CD4-positive, alpha-beta T cell (primary cell): ENCODE measurements around the gene TCF4. TPM values are rescaled to one million over a fixed set of nuclear protein-coding genes. Genes with fewer than 3 reads are reported as not detected.

Experiments used
- ATAC-seq: fragments of 200-7000 bp; cut with Tn5 transposase; one replicate; pipeline ENCODE4 v1.10.0; 2022; ENCODE audit warnings: mild to moderate bottlenecking; ENCODE audit not compliant: poor library complexity
- CTCF ChIA-PET: fragments of 350-600 bp; sonication (Branson Sonifier 250); formaldehyde crosslinking; loops from one replicate; lab custom pipeline; 2021; ENCODE audit warnings: antibody characterized with exemption, inconsistent platforms; lab: Charles Lee
- POLR2A ChIA-PET: fragments of 350-600 bp; sonication (Branson Sonifier 250); formaldehyde crosslinking; loops from one replicate; lab custom pipeline; 2021; ENCODE audit warnings: antibody characterized with exemption, inconsistent platforms; lab: Charles Lee
- DNase-seq, 14 experiments: peaks; one replicate each; pipeline ENCODE4 v3.0.0-alpha.2; 2013 to 2020; ENCODE audit warnings: mixed read lengths in 2 of 14
- H3K27ac ChIP-seq, 2 donors: one replicate each; pipeline versions ENCODE4 v1.5.1 to v1.7.0; 2013; ENCODE audit warnings: low read length in 2 of 2, low read depth in 1 of 2, mild to moderate bottlenecking in 1 of 2
- H3K27me3 ChIP-seq, 2 experiments: 1 replicate in 1 of 2; 2 replicates in 1 of 2; pipeline versions ENCODE4 v1.6.1 to v1.7.0; 2013; ENCODE audit warnings: low read length in 2 of 2, control low read depth in 1 of 2, mild to moderate bottlenecking in 1 of 2, moderate library complexity in 1 of 2; ENCODE audit not compliant: insufficient read depth in 2 of 2, control insufficient read depth in 1 of 2
- H3K36me3 ChIP-seq: one replicate; pipeline ENCODE4 v1.6.1; 2013; ENCODE audit warnings: low read length, control low read depth; ENCODE audit not compliant: insufficient read depth
- H3K4me1 ChIP-seq: one replicate; pipeline ENCODE4 v1.6.1; 2013; ENCODE audit warnings: low read length, control low read depth; ENCODE audit not compliant: insufficient read depth
- H3K4me3 ChIP-seq: one replicate; pipeline ENCODE4 v1.5.1; 2013; ENCODE audit warnings: mild to moderate bottlenecking, low read length, moderate library complexity
- H3K9me3 ChIP-seq, 2 experiments: 1 replicate in 1 of 2; 2 replicates in 1 of 2; pipeline versions ENCODE4 v1.6.1 to v1.7.0; 2013; ENCODE audit warnings: low read length in 2 of 2, mild to moderate bottlenecking in 2 of 2, control low read depth in 1 of 2, moderate library complexity in 1 of 2; ENCODE audit not compliant: control insufficient read depth in 1 of 2, insufficient read depth in 1 of 2
- H3K27ac Mint-ChIP-seq: one replicate; pipeline ENCODE4 v1.8.0; 2020; ENCODE audit warnings: mixed read lengths
- H3K27me3 Mint-ChIP-seq: one replicate; pipeline ENCODE4 v1.8.0; 2021; ENCODE audit warnings: mixed read lengths
- H3K36me3 Mint-ChIP-seq: one replicate; pipeline ENCODE4 v1.8.0; 2021; ENCODE audit warnings: low read depth, mixed read lengths
- H3K4me1 Mint-ChIP-seq: one replicate; pipeline ENCODE4 v1.8.0; 2021; ENCODE audit warnings: low read depth, mixed read lengths
- H3K4me3 Mint-ChIP-seq: one replicate; pipeline ENCODE4 v1.8.0; 2020; ENCODE audit warnings: mild to moderate bottlenecking, mixed read lengths
- H3K9me3 Mint-ChIP-seq: one replicate; pipeline ENCODE4 v1.8.0; 2020; ENCODE audit warnings: mixed read lengths
- CTCF ChIP-seq: fragments of 200-600 bp; IDR thresholded peaks from one replicate; pipeline ENCODE4 v1.8.0; 2022; ENCODE audit warnings: antibody characterized with exemption, mild to moderate bottlenecking
- intact Hi-C, 2 experiments: fragments of 100-400 bp; cut with DNase I in 1 of 2; cut with micrococcal nuclease in 1 of 2; formaldehyde crosslinking; loops; one replicate each; pipeline versions ENCODE4 v1.15.1 to v1.9.0; 2023 to 2025; cut with DNase I, micrococcal nuclease
- total RNA-seq, 174 experiments: library from RNA in 2 of 174; stranded (reverse) in 2 of 174; gene quantifications; one replicate each; pipeline ENCODE4 v1.2.3 and lab custom pipeline; 2021 to 2026

Gene TCF4
- total RNA-seq, 2 experiments from 2014 or later, result 3.0 to 3.2 TPM

DNA sequence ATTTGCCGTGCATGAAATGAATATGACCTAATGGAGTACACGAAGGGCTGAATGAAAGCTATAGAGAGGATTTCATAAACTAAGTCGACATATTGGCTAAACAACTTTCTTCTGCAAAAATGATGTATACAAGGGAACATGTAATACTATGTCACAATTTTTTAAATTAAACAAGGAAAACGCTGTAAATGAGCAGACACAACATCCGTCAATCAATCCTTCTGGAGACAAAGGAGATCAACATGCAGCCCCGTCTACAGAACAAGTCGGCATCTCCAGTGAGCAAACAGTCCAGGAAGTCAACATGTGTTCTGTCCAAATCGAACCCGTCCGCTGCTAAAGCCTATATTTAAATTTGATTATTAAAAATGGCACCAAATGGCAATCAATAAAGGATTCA, 180.8 kb downstream of the TCF4 start:
- Histone ChIP-seq H3K27me3 (no peaks in the 10 kb centered on the region), H3K4me1 (no peaks in the 10 kb centered on the region), H3K9me3 (no peaks in the 10 kb centered on the region), H3K36me3 (no peaks in the 10 kb centered on the region), H3K27ac (no peak overlapping the region), H3K4me3 (no peak overlapping the region)
- DNase-seq (no peak), ATAC-seq (no peak)
- ChIA-PET POLR2A (no interaction called here), CTCF (no interaction called here)
- intact Hi-C loops, result no loop called here
- H3K4me1 Mint-ChIP-seq, result no peaks in the 10 kb centered on the region
- H3K27ac Mint-ChIP-seq, result no peak overlapping the region
- no peak overlapping the region for H3K4me3 Mint-ChIP-seq
- H3K27me3 Mint-ChIP-seq, result no peaks in the 10 kb centered on the region
- no peak for TF ChIP-seq CTCF
- H3K36me3 Mint-ChIP-seq, result no peaks in the 10 kb centered on the region
- no peaks in the 10 kb centered on the region for H3K9me3 Mint-ChIP-seq

- ATAC-seq, result no peak
- Mint-ChIP-seq H3K9me3 (no peaks in the 10 kb centered on the region), H3K27ac (no peak overlapping the region), H3K4me1 (no peaks in the 10 kb centered on the region), H3K36me3 (no peaks in the 10 kb centered on the region), H3K4me3 (no peak overlapping the region), H3K27me3 (no peaks in the 10 kb centered on the region)
- Histone ChIP-seq H3K9me3 (no peaks in the 10 kb centered on the region), H3K27ac (no peak overlapping the region), H3K27me3 (no peaks in the 10 kb centered on the region), H3K36me3 (no peaks in the 10 kb centered on the region), H3K4me1 (no peaks in the 10 kb centered on the region), H3K4me3 (no peak overlapping the region)
- POLR2A ChIA-PET, result no interaction called here
- TF ChIP-seq CTCF, result no peak
- CTCF ChIA-PET, result no interaction called here
- no peak for DNase-seq
- intact Hi-C loops, result no loop called here
These were observed 181.5 kb downstream of the TCF4 start for GRCh38 chr18:55406451-55406991.

DNA sequence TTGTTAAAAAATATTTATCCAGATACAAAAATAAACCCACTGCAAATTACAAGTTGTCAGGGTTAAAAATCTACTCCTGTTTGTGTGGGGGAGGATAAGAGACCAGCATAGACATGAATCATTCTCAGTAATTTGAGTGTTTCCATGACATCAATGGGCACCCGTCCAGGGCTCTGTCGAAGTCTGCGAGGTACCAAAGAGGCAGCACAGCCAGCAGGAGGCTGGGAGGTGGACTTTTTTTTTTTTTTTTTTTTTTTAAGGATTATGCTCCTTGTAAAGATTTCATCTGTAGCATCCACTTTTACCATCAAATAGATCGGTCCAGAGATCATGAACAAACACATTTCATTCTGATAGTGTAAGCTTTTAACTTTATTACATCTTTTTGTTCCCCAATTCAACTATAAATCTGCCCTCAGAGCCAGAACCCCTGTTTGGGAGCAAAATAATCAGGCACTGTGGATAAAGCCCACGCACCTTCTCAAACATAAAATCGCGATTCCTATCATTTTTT, 182.0 kb downstream of the TCF4 start:
- intact Hi-C loops, result no loop called here
- DNase-seq, result no peak
- Mint-ChIP-seq H3K27me3 (no peaks in the 10 kb centered on the region), H3K27ac (no peak overlapping the region), H3K4me1 (no peaks in the 10 kb centered on the region), H3K36me3 (no peaks in the 10 kb centered on the region), H3K9me3 (no peaks in the 10 kb centered on the region), H3K4me3 (no peak overlapping the region)
- Histone ChIP-seq H3K27me3 (no peaks in the 10 kb centered on the region), H3K4me1 (no peaks in the 10 kb centered on the region), H3K4me3 (no peak overlapping the region), H3K36me3 (no peaks in the 10 kb centered on the region), H3K9me3 (no peaks in the 10 kb centered on the region), H3K27ac (no peak overlapping the region)
- ChIA-PET CTCF (no interaction called here), POLR2A (no interaction called here)
- ATAC-seq, result no peak
- no peak for TF ChIP-seq CTCF
